ENCODE measurements around the gene CEP250. TPM values are rescaled to one million over a fixed set of nuclear protein-coding genes. Genes with fewer than 3 reads are reported as not detected.
A peak's percentile ranks its signal among the peaks of the same experiment; 100 is the strongest.

The CEP250 gene
- 63.6 and 79.5 TPM in 2 replicates for total RNA-seq (2021)
- percentile 68 among the genes with signal in this experiment for Bru-seq, nascent RNA
- BruChase-seq, experiment 1, labeled RNA remaining after a 2-hour chase: percentile 65 among the genes with signal in this experiment
- BruChase-seq, experiment 2, labeled RNA remaining after a 6-hour chase: percentile 71 among the genes with signal in this experiment
- long read RNA-seq, partial matches to known transcripts: 14 of 18 reads
- long read RNA-seq, other reads (novel, unspliced or antisense): 4 of 18 reads

- Histone ChIP-seq H3K27ac (peak within 1 kb of the TSS; percentile 88), H2AFZ (peak within 1 kb of the TSS; percentile 83), H4K20me1 (ENCODE audit: insufficient read depth) (no peaks in the 10 kb centered on the region), H3K4me2 (peak within 1 kb of the TSS; percentile 76), H3K9me3 (ENCODE audit: insufficient read depth, low read depth) (no peaks in the 10 kb centered on the region), H3K4me1 (replicated peaks; ENCODE audit: insufficient read depth) (peaks cover 22% of the 10 kb centered on the region), H3K9me2 (ENCODE audit: insufficient read depth) (no peaks in the 10 kb centered on the region), H3K36me3 (ENCODE audit: low read depth) (no peaks in the 10 kb centered on the region; the same call in 1 of the 2 replicates), H3K27me3 (ENCODE audit: insufficient read depth, low read depth) (no peaks in the 10 kb centered on the region), H3K4me3 (peak within 1 kb of the TSS; percentile 78), H3F3A (ENCODE audit: insufficient read depth, low read depth) (peaks cover 14% of the 10 kb centered on the region), H3K79me2 (ENCODE audit: low read depth) (peaks cover 32% of the 10 kb centered on the region)
- TF ChIP-seq EZH2 (IDR thresholded peaks at IDR 0.05; ENCODE audit: low read depth) (no peak), CTCF (conservative IDR thresholded peaks at IDR 0.05) (no peak)
- CTCF ChIA-PET: interaction anchor here (0.6 to 1.4 kb wide), 9 partner anchors 8 to 610 kb away, joined by 3 to 8 read pairs (median 3); no protein-coding TSS in a partner anchor
- peak; percentile 87 to 98 for DNase-seq
- intact Hi-C loops (cut with micrococcal nuclease; ENCODE audit: unreplicated experiment): loop anchor here (5.0 to 10.0 kb wide), 4 partner anchors 162 to 1120 kb away; partner anchors contain the start of genes SPAG4, TGIF2 and TRPC4AP
- TSS peak; percentile 47 for BruUV-seq (replicated peaks)
- POLR2A ChIA-PET (ENCODE audit: unreplicated experiment): interaction anchor here (0.5 to 1.5 kb wide), 17 partner anchors 8 to 1827 kb away, joined by 3 to 27 read pairs (median 6); partner anchors contain the start of genes ACSS2, RBM39, RPN2 and SCAND1
Measured at GRCh38 chr20:35454881-35455609, at the start of gene CEP250. TSS of gene CEP250 (plus strand) at chr20:35455598. CDS start at chr20:35462368, 6,770 bp downstream.

GRCh38 chr20:35405775-35406174 lies 49.6 kb upstream of the CEP250 start:
- H3K9me2 ChIP-seq (ENCODE audit: insufficient read depth): no peaks in the 10 kb centered on the region
- ChIA-PET POLR2A (ENCODE audit: unreplicated experiment) (interaction anchor here (0.7 kb wide), 1 partner anchor 47 kb away, joined by 5 read pairs; no protein-coding TSS in a partner anchor), CTCF (no interaction called here)
- TF ChIP-seq EZH2 (IDR thresholded peaks at IDR 0.05; ENCODE audit: low read depth) (no peak), CTCF (conservative IDR thresholded peaks at IDR 0.05) (no peak)
- H3F3A ChIP-seq (ENCODE audit: insufficient read depth, low read depth): peaks cover 7% of the 10 kb centered on the region; the same call in 1 of the 2 replicates
- no peak overlapping the region for H3K27ac ChIP-seq
- peaks cover 47% of the 10 kb centered on the region for H3K79me2 ChIP-seq (ENCODE audit: low read depth)
- H3K36me3 ChIP-seq (ENCODE audit: low read depth): 0 out of 2 replicates have a peak, but pooled peaks cover 18% of the 10 kb centered on the region
- no peaks in the 10 kb centered on the region for H3K9me3 ChIP-seq (ENCODE audit: insufficient read depth, low read depth)
- BruUV-seq (replicated peaks): no TSS peak
- no peak for DNase-seq
- no peak overlapping the region for H2AFZ ChIP-seq
- no peaks in the 10 kb centered on the region; the same call in none of the 2 replicates for H4K20me1 ChIP-seq (ENCODE audit: insufficient read depth)
- no peaks in the 10 kb centered on the region for H3K27me3 ChIP-seq (ENCODE audit: insufficient read depth, low read depth)
- peaks cover 2% of the 10 kb centered on the region for H3K4me1 ChIP-seq (replicated peaks; ENCODE audit: insufficient read depth)
- H3K4me2 ChIP-seq: no peak overlapping the region
- H3K4me3 ChIP-seq: no peak overlapping the region
- intact Hi-C loops (cut with micrococcal nuclease; ENCODE audit: unreplicated experiment): no loop called here

- no peak overlapping the region for H3K27ac ChIP-seq
- no peaks in the 10 kb centered on the region for H3K9me2 ChIP-seq (ENCODE audit: insufficient read depth)
- intact Hi-C loops (cut with micrococcal nuclease; ENCODE audit: unreplicated experiment): no loop called here
- H4K20me1 ChIP-seq (ENCODE audit: insufficient read depth): no peaks in the 10 kb centered on the region; the same call in none of the 2 replicates
- no peaks in the 10 kb centered on the region for H3K27me3 ChIP-seq (ENCODE audit: insufficient read depth, low read depth)
- H3K4me2 ChIP-seq: no peak overlapping the region
- H3K9me3 ChIP-seq (ENCODE audit: insufficient read depth, low read depth): no peaks in the 10 kb centered on the region
- H3K36me3 ChIP-seq (ENCODE audit: low read depth): 0 out of 2 replicates have a peak, but pooled peaks cover 18% of the 10 kb centered on the region
- BruUV-seq (replicated peaks): no TSS peak
- H2AFZ ChIP-seq: no peak overlapping the region
- peaks cover 47% of the 10 kb centered on the region for H3K79me2 ChIP-seq (ENCODE audit: low read depth)
- H3F3A ChIP-seq (ENCODE audit: insufficient read depth, low read depth): peaks cover 12% of the 10 kb centered on the region; the same call in 1 of the 2 replicates
- peaks cover 6% of the 10 kb centered on the region for H3K4me1 ChIP-seq (replicated peaks; ENCODE audit: insufficient read depth)
- DNase-seq: no peak
- H3K4me3 ChIP-seq: no peak overlapping the region
- ChIA-PET POLR2A (ENCODE audit: unreplicated experiment) (no interaction called here), CTCF (interaction anchor here (0.6 kb wide), 1 partner anchor 58 kb away, joined by 4 read pairs; no protein-coding TSS in a partner anchor)
- TF ChIP-seq CTCF (conservative IDR thresholded peaks at IDR 0.05): no peak
- TF ChIP-seq EZH2 (IDR thresholded peaks at IDR 0.05; ENCODE audit: low read depth): no peak
Measured at GRCh38 chr20:35408270-35408669, 47.1 kb upstream of the CEP250 start.

Data from PC-9 (cell line).